H1 (cell line): Measurements from ENCODE around the gene FAH. TPM values are rescaled to one million over a fixed set of nuclear protein-coding genes. Genes with fewer than 3 reads are reported as not detected.

Experiments used
- CTCF ChIA-PET: fragments of 300-600 bp; sonication (Branson Sonifier 250); formaldehyde crosslinking; loops from one replicate; lab custom pipeline; 2021; ENCODE audit not compliant: partially characterized antibody; lab: Charles Lee
- POLR2A ChIA-PET: fragments of 300-600 bp; sonication (Branson Sonifier 250); formaldehyde crosslinking; loops from one replicate; lab custom pipeline; 2021; ENCODE audit warnings: inconsistent platforms; ENCODE audit not compliant: partially characterized antibody; lab: Charles Lee
- DNase-seq, 2 experiments: peaks; one replicate each; pipeline versions ENCODE4 v3.0.0 to v3.0.0-alpha.2; 2010 to 2022; ENCODE audit warnings: low spot score in 2 of 2, low read depth in 1 of 2, mixed read lengths in 1 of 2
- FAIRE-seq: peaks from 2 replicates; lab custom pipeline; 2011; peaks lifted over from hg19 to GRCh38; lab: Jason Lieb, UNC
- H2AFZ ChIP-seq: 2 replicates; pipeline ENCODE4 v1.8.1; 2012; ENCODE audit warnings: low read length, inconsistent platforms
- H2AK5ac ChIP-seq: 2 replicates; pipeline ENCODE4 v1.6.1; 2013; ENCODE audit warnings: low read depth, low read length
- H2BK120ac ChIP-seq: replicated peaks from 2 replicates; pipeline ENCODE3; 2013; ENCODE audit warnings: low read depth, low read length, inconsistent platforms
- H2BK12ac ChIP-seq: 2 replicates; pipeline ENCODE4 v1.6.1; 2013; ENCODE audit warnings: low read depth, low read length
- H2BK15ac ChIP-seq: 2 replicates; pipeline ENCODE4 v1.6.1; 2013; ENCODE audit warnings: low read length
- H2BK20ac ChIP-seq: 2 replicates; pipeline ENCODE4 v1.6.1; 2013; ENCODE audit warnings: low read length
- H2BK5ac ChIP-seq: 2 replicates; pipeline ENCODE4 v1.6.1; 2013; ENCODE audit warnings: low read depth, low read length
- H3K14ac ChIP-seq: 2 replicates; pipeline ENCODE4 v1.6.1; 2013; ENCODE audit warnings: inconsistent platforms; ENCODE audit not compliant: insufficient read length
- H3K18ac ChIP-seq: 2 replicates; pipeline ENCODE4 v1.6.1; 2013; ENCODE audit warnings: low read length; ENCODE audit errors: extremely low read depth
- H3K23ac ChIP-seq: 2 replicates; pipeline ENCODE4 v1.6.1; 2013; ENCODE audit warnings: inconsistent platforms; ENCODE audit not compliant: insufficient read length
- H3K23me2 ChIP-seq: 2 replicates; pipeline ENCODE4 v1.6.1; 2013; ENCODE audit warnings: low read depth, low read length
- H3K27ac ChIP-seq: 2 replicates; pipeline ENCODE4 v1.6.1; 2011; ENCODE audit warnings: low read depth, low read length, inconsistent platforms
- H3K27me3 ChIP-seq, 4 experiments: replicated peaks in 1 of 4; 1 replicate in 1 of 4; 2 replicates in 3 of 4; pipeline versions ENCODE4 v1.6.1 to v1.8.1; 2011 to 2013; ENCODE audit warnings: low read length in 3 of 4, mild to moderate bottlenecking in 3 of 4, inconsistent platforms in 2 of 4, mixed read lengths in 2 of 4, moderate library complexity in 1 of 4; ENCODE audit not compliant: control insufficient read depth in 3 of 4, insufficient read depth in 3 of 4; ENCODE audit errors: extremely low read depth in 1 of 4
- H3K36me3 ChIP-seq, 4 experiments: 2 replicates each; pipeline versions ENCODE4 v1.6.1 to v1.8.1; 2011 to 2013; ENCODE audit warnings: mild to moderate bottlenecking in 4 of 4, low read length in 3 of 4, moderate library complexity in 2 of 4, control low read depth in 1 of 4, inconsistent platforms in 1 of 4; ENCODE audit not compliant: insufficient read depth in 4 of 4, control insufficient read depth in 2 of 4
- H3K4ac ChIP-seq: replicated peaks from 2 replicates; pipeline ENCODE3; 2013; ENCODE audit warnings: low read length, low read depth, mixed read lengths, inconsistent platforms; ENCODE audit not compliant: insufficient read length
- H3K4me1 ChIP-seq, 4 experiments: replicated peaks in 1 of 4; 1 replicate in 1 of 4; 2 replicates in 3 of 4; pipeline versions ENCODE4 v1.6.1 to v1.8.1; 2011 to 2013; ENCODE audit warnings: low read length in 3 of 4, inconsistent platforms in 2 of 4, mixed read lengths in 1 of 4; ENCODE audit not compliant: insufficient read depth in 4 of 4, control insufficient read depth in 3 of 4
- H3K4me2 ChIP-seq, 2 experiments: 2 replicates each; pipeline versions ENCODE4 v1.6.1 to v1.8.1; 2011 to 2013; ENCODE audit warnings: low read depth in 2 of 2, low read length in 2 of 2, control low read depth in 1 of 2, inconsistent platforms in 1 of 2, mild to moderate bottlenecking in 1 of 2; ENCODE audit not compliant: insufficient read depth in 1 of 2
- H3K4me3 ChIP-seq, 4 experiments: fragments of 200-600, 300-600 bp in 1 of 4; sonication (generic), shearing (Covaris generic), sonication (Bioruptor Twin) in 1 of 4; 2 replicates each; pipeline versions ENCODE4 v1.5.1 to v1.8.1; 2011 to 2016; ENCODE audit warnings: low read length in 4 of 4, low read depth in 3 of 4, control low read depth in 2 of 4, inconsistent platforms in 2 of 4, mild to moderate bottlenecking in 2 of 4, mixed read lengths in 1 of 4, moderate library complexity in 1 of 4; ENCODE audit not compliant: insufficient read depth in 2 of 4; ENCODE audit errors: extremely low read depth in 1 of 4
- H3K56ac ChIP-seq: replicated peaks from 2 replicates; pipeline ENCODE3; 2013; ENCODE audit warnings: low read depth, mild to moderate bottlenecking, mixed read lengths, low read length, inconsistent platforms; ENCODE audit not compliant: insufficient read length
- H3K79me1 ChIP-seq: 2 replicates; pipeline ENCODE4 v1.6.1; 2013; ENCODE audit warnings: low read depth, low read length, control low read depth
- H3K79me2 ChIP-seq, 2 experiments: 2 replicates each; pipeline versions ENCODE4 v1.6.1 to v1.8.1; 2012 to 2013; ENCODE audit warnings: low read length in 2 of 2, mild to moderate bottlenecking in 2 of 2, inconsistent platforms in 1 of 2; ENCODE audit not compliant: insufficient read depth in 2 of 2, control insufficient read depth in 1 of 2
- H3K9ac ChIP-seq, 4 experiments: replicated peaks in 1 of 4; 1 replicate in 1 of 4; 2 replicates in 3 of 4; pipeline versions ENCODE4 v1.6.1 to v1.8.1; 2011 to 2013; ENCODE audit warnings: low read depth in 3 of 4, low read length in 3 of 4, control low read depth in 2 of 4, mild to moderate bottlenecking in 2 of 4, moderate library complexity in 2 of 4, inconsistent platforms in 1 of 4; ENCODE audit errors: extremely low read depth in 1 of 4
- H3K9me3 ChIP-seq, 2 experiments: 2 replicates each; pipeline versions ENCODE4 v1.6.1 to v1.8.1; 2012 to 2013; ENCODE audit warnings: mild to moderate bottlenecking in 2 of 2, moderate library complexity in 2 of 2, control low read depth in 1 of 2, inconsistent platforms in 1 of 2, low read depth in 1 of 2, low read length in 1 of 2, mixed read lengths in 1 of 2; ENCODE audit not compliant: insufficient read depth in 2 of 2
- H4K20me1 ChIP-seq, 2 experiments: replicated peaks in 1 of 2; 2 replicates each; pipeline versions ENCODE3 to v1.8.1; 2011 to 2013; ENCODE audit warnings: inconsistent platforms in 2 of 2, low read length in 2 of 2, mild to moderate bottlenecking in 1 of 2; ENCODE audit not compliant: insufficient read depth in 2 of 2, control insufficient read depth in 1 of 2
- H4K5ac ChIP-seq: 2 replicates; pipeline ENCODE4 v1.6.1; 2013; ENCODE audit warnings: low read length, low read depth, mixed read lengths, inconsistent platforms; ENCODE audit not compliant: insufficient read length
- H4K8ac ChIP-seq: 2 replicates; pipeline ENCODE4 v1.8.0; 2013; ENCODE audit warnings: mild to moderate bottlenecking, moderate library complexity, low read length, inconsistent platforms; ENCODE audit not compliant: insufficient read depth; ENCODE audit errors: extremely low read depth
- H4K91ac ChIP-seq: replicated peaks from 2 replicates; pipeline ENCODE3; 2013; ENCODE audit warnings: low read length, mixed read lengths, inconsistent platforms; ENCODE audit not compliant: insufficient read length
- ASH2L ChIP-seq: fragments of 200-600, 300-600 bp; sonication (generic); IDR thresholded peaks from one replicate; pipeline ENCODE4 v1.7.1; 2017; ENCODE audit warnings: low read length
- BRCA1 ChIP-seq: IDR thresholded peaks from 2 replicates; pipeline ENCODE4 v1.6.1; 2012; ENCODE audit warnings: low read depth, low read length, improper control_type of control experiment
- CBX8 ChIP-seq: fragments of 300-800, 300-1000 bp; sonication (generic); IDR thresholded peaks from 2 replicates; pipeline ENCODE4 v1.7.1; 2016; ENCODE audit warnings: low read depth, low read length, borderline replicate concordance
- CHD1 ChIP-seq: IDR thresholded peaks from 2 replicates; pipeline ENCODE4 v1.6.1; 2012; ENCODE audit warnings: low read depth, low read length, improper control_type of control experiment
- EZH2 ChIP-seq: fragments of 200-600 bp; sonication (generic); IDR thresholded peaks from 2 replicates; pipeline ENCODE4 v1.7.1; 2012; ENCODE audit warnings: low read depth, mild to moderate bottlenecking, moderate library complexity, low read length, inconsistent platforms; ENCODE audit not compliant: severe bottlenecking
- FOSL1 ChIP-seq: IDR thresholded peaks from 2 replicates; pipeline ENCODE4 v1.6.1; 2011; ENCODE audit warnings: mild to moderate bottlenecking, low read depth, low read length, moderate library complexity; ENCODE audit not compliant: insufficient read depth
- KDM1A ChIP-seq: fragments of 200-600, 300-600 bp; sonication (generic); IDR thresholded peaks from 2 replicates; pipeline ENCODE4 v1.7.1; 2016; ENCODE audit warnings: mild to moderate bottlenecking, low read length, borderline replicate concordance
- MAFK ChIP-seq: IDR thresholded peaks from 2 replicates; pipeline ENCODE4 v1.6.1; 2012; ENCODE audit warnings: low read depth, mild to moderate bottlenecking, improper control_type of control experiment, low read length
- RXRA ChIP-seq: IDR thresholded peaks from 2 replicates; pipeline ENCODE4 v1.6.1; 2011; ENCODE audit warnings: low read depth, mild to moderate bottlenecking, low read length, moderate library complexity; ENCODE audit not compliant: insufficient read depth
- SP1 ChIP-seq: IDR thresholded peaks from 2 replicates; pipeline ENCODE4 v1.6.1; 2011; ENCODE audit warnings: low read depth, low read length
- SP2 ChIP-seq: IDR thresholded peaks from 2 replicates; pipeline ENCODE4 v1.6.1; 2012; ENCODE audit warnings: mild to moderate bottlenecking, low read length, inconsistent platforms
- WGBS, 2 experiments: shearing (Covaris generic) in 1 of 2; methylation state at CpG; one replicate each; pipeline versions ENCODE4 v1.1.6 to v1.1.7; 2013 to 2015; ENCODE audit warnings: low lambda C conversion rate in 2 of 2, mixed read lengths in 2 of 2, inconsistent platforms in 1 of 2, low coverage in 1 of 2, missing lambda C conversion rate in 1 of 2; ENCODE audit not compliant: insufficient replicate concordance in 2 of 2, insufficient coverage in 1 of 2, insufficient read length in 1 of 2; ENCODE audit errors: extremely low coverage in 1 of 2, missing lambda C conversion rate in 1 of 2; 5-methylcytosine and 5-hydroxymethylcytosine counted together
- polyA plus RNA-seq, 7 experiments: library from polyadenylated mRNA; depleted of rRNA in 3 of 7; stranded (reverse) in 5 of 7; unstranded in 2 of 7; fragments of >200 nt in 5 of 7; fragments of 200-250 nt in 2 of 7; gene quantifications; 1 replicate in 5 of 7; 2 replicates in 1 of 7; 4 replicates in 1 of 7; pipeline versions ENCODE4 v1.2.1 to v1.2.3, GENCODE V29; 2011 to 2013; ENCODE audit warnings: missing spikeins in 2 of 7, mixed read lengths in 2 of 7
- total RNA-seq: library from RNA; stranded (reverse); fragmentation: NEBNext Ultra II Directional; extraction: Animal tissue kit (Norgen Biotek cat#: 25700); gene quantifications from 2 replicates; pipeline ENCODE4 v1.2.1, GENCODE V29; 2021

FAH gene
- total and polyA plus RNA-seq, 2 of the 8 experiments (the other 6 are each of a cell fraction or from before 2014, with no cell fraction given) = 20.0 to 21.7 TPM

DNA sequence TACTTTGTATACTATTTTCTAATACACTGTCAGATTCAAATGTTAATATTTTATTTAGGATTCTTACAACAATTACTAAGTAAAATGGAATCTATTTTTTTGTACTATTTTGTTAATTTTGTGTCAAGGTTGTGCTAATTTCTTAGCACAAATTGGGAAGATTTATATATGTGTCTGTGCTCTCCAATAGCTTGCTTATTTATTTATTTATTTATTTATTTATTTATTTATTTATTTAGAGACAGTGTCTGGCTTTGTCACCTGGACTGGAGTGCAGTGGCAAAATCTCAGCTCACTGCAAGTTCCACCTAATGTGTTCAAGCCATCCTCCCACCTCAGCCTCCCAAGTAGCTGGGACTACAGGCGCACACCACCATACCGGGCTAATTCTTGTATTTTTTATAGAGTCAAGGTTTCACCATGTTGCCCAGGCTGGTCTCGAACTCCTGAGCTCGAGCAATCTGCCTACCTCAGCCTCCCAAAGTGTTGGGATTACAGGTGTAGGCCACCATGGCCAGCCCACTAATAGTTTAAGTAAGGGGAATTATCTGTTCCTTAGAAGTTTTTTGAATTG is 64.6 kb downstream of the FAH start:
- no peak overlapping the region for H2BK15ac ChIP-seq
- H3K18ac ChIP-seq = no peak overlapping the region
- no peak for DNase-seq
- no peak overlapping the region for H3K56ac ChIP-seq
- H4K5ac ChIP-seq = no peak overlapping the region
- no peak overlapping the region for H4K91ac ChIP-seq
- H3K14ac ChIP-seq = no peak overlapping the region
- TF ChIP-seq KDM1A = no peak
- no peak for TF ChIP-seq EZH2
- no peak for TF ChIP-seq FOSL1
- TF ChIP-seq RXRA = no peak
- TF ChIP-seq MAFK = no peak
- TF ChIP-seq ASH2L = no peak
- TF ChIP-seq CHD1 = no peak
- TF ChIP-seq SP1 = no peak
- no peak for TF ChIP-seq BRCA1
- TF ChIP-seq CBX8 = no peak
- no peak for TF ChIP-seq SP2
- FAIRE-seq = no peak
- no peaks in the 10 kb centered on the region for H3K36me3 ChIP-seq
- no peaks in the 10 kb centered on the region for H3K4me1 ChIP-seq
- H3K27ac ChIP-seq = no peak overlapping the region
- no peak overlapping the region for H4K8ac ChIP-seq
- no peak overlapping the region for H3K4me3 ChIP-seq
- no peaks in the 10 kb centered on the region for H3K27me3 ChIP-seq
- no peak overlapping the region for H2BK12ac ChIP-seq
- no peak overlapping the region for H2AK5ac ChIP-seq
- H2AFZ ChIP-seq = no peak overlapping the region
- H3K23ac ChIP-seq = no peak overlapping the region
- H2BK20ac ChIP-seq = no peak overlapping the region
- no peak overlapping the region for H3K9ac ChIP-seq
- POLR2A ChIA-PET = no interaction called here
- H3K79me1 ChIP-seq = no peaks in the 10 kb centered on the region
- no peaks in the 10 kb centered on the region for H3K9me3 ChIP-seq
- H3K4ac ChIP-seq = no peak overlapping the region
- H2BK5ac ChIP-seq = no peak overlapping the region
- CTCF ChIA-PET = interaction anchor here (0.8 kb wide), 1 partner anchor 26 kb away, joined by 3 read pairs; no protein-coding TSS in a partner anchor
- H3K4me2 ChIP-seq = no peak overlapping the region
- H2BK120ac ChIP-seq = no peak overlapping the region
- 92% methylated on average over 4 of the region's 4 CpGs; no CpG with 5 or more reads in 1 of the 2 experiments for whole genome bisulfite sequencing, 2 experiments
- no peaks in the 10 kb centered on the region for H3K23me2 ChIP-seq
- no peaks in the 10 kb centered on the region for H4K20me1 ChIP-seq
- H3K79me2 ChIP-seq = no peaks in the 10 kb centered on the region
